ENCODE measurements around the gene COLQ.

DNA sequence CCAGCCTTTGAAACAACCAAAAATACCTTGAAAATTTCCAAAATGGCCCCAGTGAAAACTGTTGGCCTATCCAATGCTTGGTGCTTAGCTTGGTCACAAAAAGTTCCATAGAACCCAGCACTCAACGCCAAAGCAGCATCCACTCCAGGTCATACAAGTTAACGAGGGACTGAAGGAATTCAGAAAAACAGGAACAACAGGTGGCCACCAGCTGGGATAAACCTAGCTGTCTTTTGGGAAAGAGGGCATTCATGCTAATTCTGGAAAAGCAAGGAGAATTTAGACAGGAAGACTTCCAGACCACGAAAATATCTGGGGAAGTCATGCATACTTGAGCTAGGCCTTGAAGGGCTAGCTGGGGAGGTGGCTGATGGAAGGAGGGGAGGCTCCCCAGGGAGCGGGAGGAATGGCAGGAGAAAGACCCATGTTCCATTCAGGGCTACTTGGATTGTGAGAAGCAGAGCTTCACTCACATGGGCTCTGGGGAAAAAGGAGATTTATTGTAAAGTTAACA lies 28.6 kb downstream of the COLQ start:
- TF ChIP-seq, protein P1, sequence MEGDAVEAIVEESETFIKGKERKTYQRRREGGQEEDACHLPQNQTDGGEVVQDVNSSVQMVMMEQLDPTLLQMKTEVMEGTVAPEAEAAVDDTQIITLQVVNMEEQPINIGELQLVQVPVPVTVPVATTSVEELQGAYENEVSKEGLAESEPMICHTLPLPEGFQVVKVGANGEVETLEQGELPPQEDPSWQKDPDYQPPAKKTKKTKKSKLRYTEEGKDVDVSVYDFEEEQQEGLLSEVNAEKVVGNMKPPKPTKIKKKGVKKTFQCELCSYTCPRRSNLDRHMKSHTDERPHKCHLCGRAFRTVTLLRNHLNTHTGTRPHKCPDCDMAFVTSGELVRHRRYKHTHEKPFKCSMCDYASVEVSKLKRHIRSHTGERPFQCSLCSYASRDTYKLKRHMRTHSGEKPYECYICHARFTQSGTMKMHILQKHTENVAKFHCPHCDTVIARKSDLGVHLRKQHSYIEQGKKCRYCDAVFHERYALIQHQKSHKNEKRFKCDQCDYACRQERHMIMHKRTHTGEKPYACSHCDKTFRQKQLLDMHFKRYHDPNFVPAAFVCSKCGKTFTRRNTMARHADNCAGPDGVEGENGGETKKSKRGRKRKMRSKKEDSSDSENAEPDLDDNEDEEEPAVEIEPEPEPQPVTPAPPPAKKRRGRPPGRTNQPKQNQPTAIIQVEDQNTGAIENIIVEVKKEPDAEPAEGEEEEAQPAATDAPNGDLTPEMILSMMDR (IDR thresholded peaks at IDR 0.05 in 8 of 11, conservative IDR thresholded peaks at IDR 0.05 in 3 of 11): no peak
- TF ChIP-seq POLR2A (IDR thresholded peaks at IDR 0.05) (no peak), POLR2AphosphoS5 (IDR thresholded peaks at IDR 0.05) (no peak)

Data from spleen (tissue), 7 donors.